ENCODE data around the gene ASPM.

The ASPM gene
- total RNA-seq, result 0.34 to 16.3 (median 1.8) reads per million in 9 experiments

DNA sequence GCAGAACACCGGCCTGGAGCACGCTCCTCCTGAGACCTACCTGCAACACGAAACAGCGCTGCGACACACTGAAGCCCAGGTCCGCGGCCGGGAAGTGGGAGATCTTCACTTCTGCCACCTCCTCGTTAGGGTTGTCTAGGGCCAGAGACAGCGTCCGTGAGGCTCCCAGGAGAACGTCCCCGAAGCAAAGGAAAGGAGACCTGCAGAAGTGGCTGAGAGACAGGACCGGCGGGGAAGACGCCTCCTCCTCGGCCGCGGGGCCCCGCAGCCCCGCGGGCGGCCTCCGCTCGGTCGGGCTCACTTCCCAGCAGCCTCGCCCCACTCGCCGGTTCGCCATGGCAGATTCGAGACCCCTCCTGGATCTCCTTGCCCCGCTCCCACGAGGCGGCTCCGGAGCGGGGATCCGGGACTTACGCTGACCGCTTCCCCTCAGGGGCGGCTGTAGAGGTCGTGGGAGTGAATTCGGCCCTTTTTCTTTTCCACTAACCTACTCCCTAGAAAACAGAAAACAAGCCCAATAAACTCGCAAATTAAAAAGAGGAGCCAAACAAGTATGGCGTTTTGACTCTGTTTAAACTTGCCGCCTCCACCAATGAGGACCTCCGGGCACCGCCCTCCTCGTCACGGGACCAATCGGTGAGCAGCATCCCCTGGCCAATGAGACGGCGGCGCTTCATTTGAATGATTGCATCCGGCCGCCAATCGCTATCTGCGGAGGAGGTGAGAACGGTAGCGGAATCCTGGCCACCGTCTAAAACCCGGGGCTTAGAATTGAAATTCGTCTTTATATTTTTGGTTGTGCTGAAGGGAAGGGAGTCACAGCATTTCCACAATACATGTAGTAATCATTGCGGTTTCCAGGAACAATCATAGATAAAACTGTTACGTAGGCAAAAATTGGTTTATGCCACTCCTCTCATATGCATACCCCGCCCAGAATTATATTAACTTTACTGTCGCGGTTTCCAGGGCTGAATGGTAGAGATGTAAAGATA lies at the start of gene ASPM:
TSS of gene ASPM (minus strand) at position 569 of the 995 bp plus-strand sequence. CDS start at position 337, 232 bp downstream.
- H3K27me3 Mint-ChIP-seq, result no peaks in the 10 kb centered on the region
- ATAC-seq (replicated peaks), result peak; percentile 97
- peak; percentile 94 to 95 (median 94) for DNase-seq
- H3K4me3 Mint-ChIP-seq, result peak within 1 kb of the TSS; percentile 90
- H3K4me1 Mint-ChIP-seq (ENCODE audit: low read depth in 2 of 2), result peaks cover 7 to 11% of the 10 kb centered on the region in 2 donors
- H3K36me3 Mint-ChIP-seq (ENCODE audit: insufficient read depth), result peaks cover 7% of the 10 kb centered on the region
- H3K27ac Mint-ChIP-seq, result peak within 1 kb of the TSS; percentile 91 to 94
- H3K9me3 Mint-ChIP-seq, result no peaks in the 10 kb centered on the region

DNA sequence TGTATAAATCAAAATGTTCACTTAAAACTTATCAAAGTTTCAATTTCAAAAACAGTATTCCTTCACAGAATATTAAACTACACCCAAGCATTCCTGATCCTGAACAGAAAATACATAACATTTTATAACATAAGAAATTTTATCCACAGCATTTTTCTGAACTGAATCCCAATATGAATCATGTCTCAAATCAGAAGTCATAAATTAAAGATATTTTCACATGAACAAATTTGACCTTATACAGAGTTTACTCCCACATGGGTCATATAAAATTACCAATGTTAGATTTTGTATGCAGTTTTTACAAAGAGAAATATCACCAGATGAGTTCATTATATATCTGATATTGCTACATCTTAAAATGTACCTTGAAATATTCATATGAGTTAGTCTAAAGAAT lies 48.6 kb upstream of the ASPM start:
- H3K36me3 Mint-ChIP-seq (ENCODE audit: insufficient read depth), result peaks cover 12% of the 10 kb centered on the region
- no peak overlapping the region for H3K4me3 Mint-ChIP-seq

DNA sequence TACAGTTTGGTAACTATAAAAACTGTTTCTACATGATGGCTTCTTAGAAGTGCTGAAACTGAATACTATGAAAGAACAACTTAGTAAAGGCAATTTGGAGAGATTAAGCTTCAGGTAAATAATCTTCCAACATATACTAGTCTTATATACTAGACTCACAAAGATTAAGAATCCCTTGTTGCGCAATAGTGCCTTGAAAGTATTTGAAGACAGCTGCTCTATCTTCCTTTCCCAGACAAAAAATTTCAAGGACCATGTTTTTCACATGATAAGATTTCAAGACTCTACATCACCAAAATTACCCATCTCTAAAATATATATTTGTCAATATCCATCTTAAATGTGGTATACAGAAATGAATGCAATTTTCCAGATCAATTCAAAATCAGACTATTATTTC lies 37.7 kb upstream of the ASPM start:
- no peaks in the 10 kb centered on the region for H3K9me3 Mint-ChIP-seq
- ATAC-seq (replicated peaks), result no peak
- H3K27me3 Mint-ChIP-seq, result no peaks in the 10 kb centered on the region

More for the DNA sequence above, 48.6 kb upstream of the ASPM start:
- ATAC-seq (replicated peaks), result no peak
- Mint-ChIP-seq H3K27me3 (no peaks in the 10 kb centered on the region), H3K4me1 (ENCODE audit: low read depth in 2 of 2) (peaks cover 28 to 46% of the 10 kb centered on the region in 2 donors), H3K9me3 (no peaks in the 10 kb centered on the region), H3K27ac (peak overlapping the region in 1 of 2 donors; percentile 45)
- DNase-seq, result no peak

DNA sequence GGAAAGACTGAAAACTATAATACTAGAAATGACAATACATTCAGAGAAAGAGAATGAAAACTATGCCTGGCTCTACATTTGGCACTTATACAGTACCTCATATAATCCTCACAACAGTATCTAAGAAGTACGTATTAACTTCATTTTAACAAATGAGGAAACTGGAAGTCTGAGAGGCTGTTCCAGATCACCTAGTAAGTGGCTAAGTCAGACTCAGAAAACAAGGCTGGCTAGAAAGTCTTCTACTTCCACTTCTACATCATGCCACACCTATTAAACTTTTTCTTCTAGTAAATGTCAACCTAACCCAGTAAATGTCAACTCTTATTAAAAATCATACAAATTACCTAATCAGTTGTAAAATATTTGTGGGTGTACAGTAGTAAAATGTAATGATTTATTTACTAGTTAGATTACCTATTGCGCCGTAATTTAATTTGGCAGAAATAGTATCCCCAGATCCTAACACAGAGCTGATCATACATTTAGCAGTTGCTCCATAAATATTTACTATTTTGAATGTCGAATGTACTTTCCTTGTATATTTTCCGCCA lies 36.8 kb upstream of the ASPM start:
- ATAC-seq (replicated peaks) (no peak), DNase-seq (no peak)

More for the DNA sequence above, 37.7 kb upstream of the ASPM start:
- peaks cover 42% of the 10 kb centered on the region for H3K36me3 Mint-ChIP-seq (ENCODE audit: insufficient read depth)
- H3K4me3 Mint-ChIP-seq, result no peak overlapping the region
- H3K27ac Mint-ChIP-seq, result no peak overlapping the region
- no peak for DNase-seq
- H3K4me1 Mint-ChIP-seq (ENCODE audit: low read depth in 2 of 2), result peaks cover 3 to 14% of the 10 kb centered on the region in 2 donors

DNA sequence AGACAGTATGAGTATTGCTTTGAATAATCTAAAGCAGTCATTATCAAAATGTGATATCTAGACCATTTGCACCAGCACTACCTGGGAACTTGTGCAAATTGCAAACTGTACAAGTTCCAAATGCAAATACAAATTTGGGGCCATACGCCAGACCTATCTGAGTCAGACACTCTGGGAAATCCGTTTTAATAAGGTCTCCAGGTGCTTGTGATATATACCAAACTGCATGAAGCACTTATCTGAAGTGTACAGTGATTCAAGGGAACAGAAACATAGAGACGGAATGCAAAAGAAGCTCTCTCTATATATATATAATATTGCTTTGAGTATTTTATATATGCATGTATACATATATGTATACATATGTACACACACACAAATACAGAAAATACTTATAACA lies 36.2 kb upstream of the ASPM start:
- Mint-ChIP-seq H3K27ac (peak overlapping the region in 1 of 2 donors; percentile 12), H3K36me3 (ENCODE audit: insufficient read depth) (peaks cover 29% of the 10 kb centered on the region), H3K9me3 (no peaks in the 10 kb centered on the region), H3K4me3 (no peak overlapping the region), H3K4me1 (ENCODE audit: low read depth in 2 of 2) (peaks cover 3 to 14% of the 10 kb centered on the region in 2 donors), H3K27me3 (no peaks in the 10 kb centered on the region)
- DNase-seq, result no peak
- no peak for ATAC-seq (replicated peaks)

More for the DNA sequence above, 36.8 kb upstream of the ASPM start:
- Mint-ChIP-seq H3K27me3 (no peaks in the 10 kb centered on the region), H3K27ac (no peak overlapping the region), H3K9me3 (no peaks in the 10 kb centered on the region), H3K4me1 (ENCODE audit: low read depth in 2 of 2) (peaks cover 3 to 14% of the 10 kb centered on the region in 2 donors), H3K36me3 (ENCODE audit: insufficient read depth) (peaks cover 35% of the 10 kb centered on the region), H3K4me3 (no peak overlapping the region)

- DNase-seq (no peak), ATAC-seq (replicated peaks) (no peak)
- Mint-ChIP-seq H3K9me3 (no peaks in the 10 kb centered on the region), H3K27me3 (no peaks in the 10 kb centered on the region), H3K4me3 (no peak overlapping the region), H3K36me3 (ENCODE audit: insufficient read depth) (peaks cover 28% of the 10 kb centered on the region), H3K4me1 (ENCODE audit: low read depth in 2 of 2) (peaks cover 3 to 12% of the 10 kb centered on the region in 2 donors), H3K27ac (no peak overlapping the region)
Measured at GRCh38 chr1:197181982-197182381, 35.5 kb upstream of the ASPM start.

GRCh38 chr1:197180252-197180878 lies 33.9 kb upstream of the ASPM start:
- Mint-ChIP-seq H3K27me3 (no peaks in the 10 kb centered on the region), H3K27ac (peak overlapping the region in 1 of 2 donors; percentile 12), H3K9me3 (no peaks in the 10 kb centered on the region), H3K4me1 (ENCODE audit: low read depth in 2 of 2) (peaks cover under 1 to 5% of the 10 kb centered on the region in 2 donors), H3K36me3 (ENCODE audit: insufficient read depth) (peaks cover 26% of the 10 kb centered on the region), H3K4me3 (no peak overlapping the region)
- DNase-seq, result peak in 1 of 3 experiments; percentile 1
- ATAC-seq (replicated peaks), result peak; percentile 62

- no peak for DNase-seq
- H3K27me3 Mint-ChIP-seq, result no peaks in the 10 kb centered on the region
- H3K4me1 Mint-ChIP-seq (ENCODE audit: low read depth in 2 of 2), result peaks cover 0 to 3% of the 10 kb centered on the region in 2 donors
- H3K4me3 Mint-ChIP-seq, result no peak overlapping the region
- H3K9me3 Mint-ChIP-seq, result no peaks in the 10 kb centered on the region
- H3K27ac Mint-ChIP-seq, result no peak overlapping the region
- no peak for ATAC-seq (replicated peaks)
- H3K36me3 Mint-ChIP-seq (ENCODE audit: insufficient read depth), result peaks cover 38% of the 10 kb centered on the region
Measured at GRCh38 chr1:197178998-197179397, 32.5 kb upstream of the ASPM start.

DNA sequence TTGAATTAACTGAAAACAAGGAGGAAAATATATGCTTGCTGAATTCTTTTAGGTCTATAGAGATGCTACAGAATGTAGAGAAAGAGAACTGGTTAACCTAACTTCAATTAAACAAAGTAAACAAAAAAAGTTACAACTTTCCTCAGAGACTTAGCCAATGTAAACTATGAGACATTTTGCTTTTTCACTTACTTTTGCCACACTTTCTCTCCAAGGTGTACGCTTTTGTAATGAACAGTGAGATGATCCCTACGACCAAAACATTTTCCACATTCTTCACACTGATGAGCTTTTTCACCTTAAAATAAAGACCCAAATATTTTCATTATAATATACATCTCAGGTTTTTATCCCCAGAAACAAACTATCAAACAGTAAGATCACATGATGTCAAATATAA lies 28.3 kb upstream of the ASPM start:
- H3K36me3 Mint-ChIP-seq (ENCODE audit: insufficient read depth), result peaks cover 48% of the 10 kb centered on the region
- H3K9me3 Mint-ChIP-seq, result no peaks in the 10 kb centered on the region
- no peak overlapping the region for H3K4me3 Mint-ChIP-seq
- H3K27ac Mint-ChIP-seq, result no peak overlapping the region
- no peaks in the 10 kb centered on the region for H3K27me3 Mint-ChIP-seq
- ATAC-seq (replicated peaks) (no peak), DNase-seq (no peak)
- H3K4me1 Mint-ChIP-seq (ENCODE audit: low read depth in 2 of 2), result peaks cover 1 to 3% of the 10 kb centered on the region in 2 donors

DNA sequence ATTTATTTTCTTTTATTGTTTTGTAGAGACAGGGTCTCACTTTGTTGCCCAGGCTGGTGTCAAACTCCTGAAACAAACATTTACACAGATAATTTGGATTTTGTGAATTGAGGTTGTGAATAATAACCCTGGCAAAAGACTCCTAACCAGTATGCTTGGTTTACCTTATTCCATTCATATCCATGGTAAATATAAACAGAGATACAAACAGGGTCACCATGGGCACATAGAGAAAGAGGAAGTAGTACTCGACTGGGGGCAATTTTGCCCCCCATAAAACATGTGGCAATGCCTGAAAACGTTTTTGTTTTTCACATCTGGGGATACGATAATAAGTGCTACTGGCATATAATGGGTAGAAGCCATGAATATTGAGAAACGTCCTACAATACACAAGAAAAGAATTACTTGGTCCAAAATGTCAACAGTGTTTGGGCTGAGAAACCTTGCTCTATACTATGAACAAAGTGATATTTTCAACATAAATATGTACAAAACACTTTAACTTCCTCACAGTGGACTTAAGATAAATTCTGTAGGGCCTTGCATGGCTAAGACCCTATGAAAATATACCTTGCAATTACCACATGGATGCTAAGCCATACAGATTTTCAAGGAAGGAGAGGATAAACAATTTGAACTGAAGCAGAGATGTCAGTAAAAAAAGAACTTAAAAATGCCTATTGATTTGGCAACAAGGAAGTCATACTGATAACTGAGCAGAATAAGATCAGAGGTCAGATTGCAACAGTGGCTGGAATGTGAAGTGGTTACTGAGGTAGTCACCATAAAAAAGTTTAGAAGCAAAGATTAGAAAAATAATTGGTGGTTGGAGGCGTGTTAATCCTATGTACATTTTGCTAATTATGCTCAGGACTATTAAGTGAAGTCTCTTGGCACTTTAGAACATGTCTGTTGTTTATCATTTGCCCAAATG lies 27.4 kb upstream of the ASPM start:
- no peaks in the 10 kb centered on the region for H3K9me3 Mint-ChIP-seq
- H3K27me3 Mint-ChIP-seq, result no peaks in the 10 kb centered on the region
- no peak overlapping the region for H3K4me3 Mint-ChIP-seq
- no peak overlapping the region for H3K27ac Mint-ChIP-seq
- no peak for ATAC-seq (replicated peaks)
- peaks cover 1 to 3% of the 10 kb centered on the region in 2 donors for H3K4me1 Mint-ChIP-seq (ENCODE audit: low read depth in 2 of 2)
- H3K36me3 Mint-ChIP-seq (ENCODE audit: insufficient read depth), result peaks cover 51% of the 10 kb centered on the region
- DNase-seq, result no peak

GRCh38 chr1:197171531-197171930 lies 25.1 kb upstream of the ASPM start:
- no peak for ATAC-seq (replicated peaks)
- Mint-ChIP-seq H3K27ac (no peak overlapping the region), H3K9me3 (no peaks in the 10 kb centered on the region), H3K36me3 (ENCODE audit: insufficient read depth) (peaks cover 60% of the 10 kb centered on the region), H3K4me1 (ENCODE audit: low read depth in 2 of 2) (peaks cover 1 to 3% of the 10 kb centered on the region in 2 donors), H3K27me3 (no peaks in the 10 kb centered on the region), H3K4me3 (no peak overlapping the region)
- DNase-seq, result no peak

GRCh38 chr1:197170538-197170937 lies 24.1 kb upstream of the ASPM start:
- ATAC-seq (replicated peaks), result no peak
- Mint-ChIP-seq H3K27ac (peak overlapping the region in 1 of 2 donors; percentile 27), H3K4me3 (no peak overlapping the region), H3K9me3 (no peaks in the 10 kb centered on the region), H3K36me3 (ENCODE audit: insufficient read depth) (peaks cover 54% of the 10 kb centered on the region), H3K4me1 (ENCODE audit: low read depth in 2 of 2) (peaks cover 1 to 3% of the 10 kb centered on the region in 2 donors), H3K27me3 (no peaks in the 10 kb centered on the region)
- DNase-seq, result no peak
